GM19328 (cell line): ENCODE data around the gene ZDHHC18.

ENCODE experiments used
- ATAC-seq: cut with Tn5 transposase; IDR thresholded peaks from one replicate; pipeline ENCODE4 v1.9.1; 2021; ENCODE audit warnings: mild to moderate bottlenecking, moderate library complexity; ENCODE audit not compliant: unreplicated experiment

The ZDHHC18 gene, protein sequence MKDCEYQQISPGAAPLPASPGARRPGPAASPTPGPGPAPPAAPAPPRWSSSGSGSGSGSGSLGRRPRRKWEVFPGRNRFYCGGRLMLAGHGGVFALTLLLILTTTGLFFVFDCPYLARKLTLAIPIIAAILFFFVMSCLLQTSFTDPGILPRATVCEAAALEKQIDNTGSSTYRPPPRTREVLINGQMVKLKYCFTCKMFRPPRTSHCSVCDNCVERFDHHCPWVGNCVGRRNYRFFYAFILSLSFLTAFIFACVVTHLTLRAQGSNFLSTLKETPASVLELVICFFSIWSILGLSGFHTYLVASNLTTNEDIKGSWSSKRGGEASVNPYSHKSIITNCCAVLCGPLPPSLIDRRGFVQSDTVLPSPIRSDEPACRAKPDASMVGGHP

DNA sequence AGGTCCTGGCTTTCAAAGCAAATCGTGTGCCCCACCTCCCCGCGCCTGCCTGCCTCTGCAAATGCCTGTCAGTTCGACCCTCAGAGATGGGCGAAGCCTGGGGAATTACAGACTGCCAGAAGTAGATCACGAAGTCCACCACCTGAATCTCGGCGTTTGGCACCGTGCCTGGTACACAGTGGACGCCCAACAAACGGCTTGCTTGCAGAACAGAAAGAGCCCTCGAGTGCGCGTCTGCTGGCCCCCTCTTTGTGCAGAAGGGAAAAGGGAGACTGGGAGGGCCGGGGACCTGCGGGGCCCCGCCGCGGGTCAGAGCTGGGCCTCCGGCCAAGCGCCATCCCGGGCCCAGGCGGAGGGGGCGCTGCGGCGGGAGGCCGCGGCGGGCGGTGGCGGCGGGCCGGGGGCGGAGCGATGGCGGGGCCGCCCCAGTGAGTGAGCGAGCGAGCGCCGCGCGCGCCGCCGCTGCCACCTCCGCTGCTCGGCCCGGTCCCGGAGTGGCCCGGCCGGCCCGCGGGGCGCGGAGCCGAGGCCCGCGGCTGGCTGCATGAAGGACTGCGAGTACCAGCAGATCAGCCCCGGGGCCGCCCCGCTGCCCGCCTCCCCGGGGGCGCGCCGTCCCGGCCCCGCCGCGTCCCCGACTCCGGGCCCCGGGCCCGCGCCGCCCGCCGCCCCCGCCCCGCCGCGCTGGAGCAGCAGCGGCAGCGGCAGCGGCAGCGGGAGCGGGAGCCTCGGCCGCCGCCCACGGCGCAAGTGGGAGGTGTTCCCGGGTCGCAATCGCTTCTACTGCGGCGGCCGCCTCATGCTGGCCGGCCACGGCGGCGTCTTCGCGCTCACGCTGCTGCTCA is at the start of gene ZDHHC18:
Gene ZDHHC18, plus strand, starts transcription at position 428 of the 845 bp plus-strand sequence. Its CDS starts 117 bp downstream, at position 545.
- peak; percentile 74 for ATAC-seq

DNA sequence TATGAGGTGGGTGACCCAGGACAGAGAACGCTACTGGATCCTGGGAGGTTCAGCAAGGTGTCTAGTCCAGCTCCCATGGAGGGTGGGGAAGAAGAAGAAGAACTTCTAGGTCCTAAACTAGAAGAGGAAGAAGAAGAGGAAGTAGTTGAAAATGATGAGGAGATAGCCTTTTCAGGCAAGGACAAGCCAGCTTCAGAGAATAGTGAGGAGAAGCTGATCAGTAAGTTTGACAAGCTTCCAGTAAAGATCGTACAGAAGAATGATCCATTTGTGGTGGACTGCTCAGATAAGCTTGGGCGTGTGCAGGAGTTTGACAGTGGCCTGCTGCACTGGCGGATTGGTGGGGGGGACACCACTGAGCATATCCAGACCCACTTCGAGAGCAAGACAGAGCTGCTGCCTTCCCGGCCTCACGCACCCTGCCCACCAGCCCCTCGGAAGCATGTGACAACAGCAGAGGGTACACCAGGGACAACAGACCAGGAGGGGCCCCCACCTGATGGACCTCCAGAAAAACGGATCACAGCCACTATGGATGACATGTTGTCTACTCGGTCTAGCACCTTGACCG is 47.3 kb upstream of the ZDHHC18 start:
- no peak for ATAC-seq

DNA sequence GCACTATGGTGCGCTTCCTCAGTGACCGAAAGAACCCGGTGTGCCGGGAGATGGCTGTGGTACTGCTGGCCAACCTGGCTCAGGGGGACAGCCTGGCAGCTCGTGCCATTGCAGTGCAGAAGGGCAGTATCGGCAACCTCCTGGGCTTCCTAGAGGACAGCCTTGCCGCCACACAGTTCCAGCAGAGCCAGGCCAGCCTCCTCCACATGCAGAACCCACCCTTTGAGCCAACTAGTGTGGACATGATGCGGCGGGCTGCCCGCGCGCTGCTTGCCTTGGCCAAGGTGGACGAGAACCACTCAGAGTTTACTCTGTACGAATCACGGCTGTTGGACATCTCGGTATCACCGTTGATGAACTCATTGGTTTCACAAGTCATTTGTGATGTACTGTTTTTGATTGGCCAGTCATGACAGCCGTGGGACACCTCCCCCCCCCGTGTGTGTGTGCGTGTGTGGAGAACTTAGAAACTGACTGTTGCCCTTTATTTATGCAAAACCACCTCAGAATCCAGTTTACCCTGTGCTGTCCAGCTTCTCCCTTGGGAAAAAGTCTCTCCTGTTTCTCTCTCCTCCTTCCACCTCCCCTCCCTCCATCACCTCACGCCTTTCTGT is 46.0 kb upstream of the ZDHHC18 start:
- ATAC-seq = no peak

DNA sequence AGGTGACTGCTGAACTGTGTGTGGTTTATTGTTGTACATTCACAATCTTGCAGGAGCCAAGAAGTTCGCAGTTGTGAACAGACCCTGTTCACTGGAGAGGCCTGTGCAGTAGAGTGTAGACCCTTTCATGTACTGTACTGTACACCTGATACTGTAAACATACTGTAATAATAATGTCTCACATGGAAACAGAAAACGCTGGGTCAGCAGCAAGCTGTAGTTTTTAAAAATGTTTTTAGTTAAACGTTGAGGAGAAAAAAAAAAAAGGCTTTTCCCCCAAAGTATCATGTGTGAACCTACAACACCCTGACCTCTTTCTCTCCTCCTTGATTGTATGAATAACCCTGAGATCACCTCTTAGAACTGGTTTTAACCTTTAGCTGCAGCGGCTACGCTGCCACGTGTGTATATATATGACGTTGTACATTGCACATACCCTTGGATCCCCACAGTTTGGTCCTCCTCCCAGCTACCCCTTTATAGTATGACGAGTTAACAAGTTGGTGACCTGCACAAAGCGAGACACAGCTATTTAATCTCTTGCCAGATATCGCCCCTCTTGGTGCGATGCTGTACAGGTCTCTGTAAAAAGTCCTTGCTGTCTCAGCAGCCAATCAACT is 45.2 kb upstream of the ZDHHC18 start:
- ATAC-seq = no peak

DNA sequence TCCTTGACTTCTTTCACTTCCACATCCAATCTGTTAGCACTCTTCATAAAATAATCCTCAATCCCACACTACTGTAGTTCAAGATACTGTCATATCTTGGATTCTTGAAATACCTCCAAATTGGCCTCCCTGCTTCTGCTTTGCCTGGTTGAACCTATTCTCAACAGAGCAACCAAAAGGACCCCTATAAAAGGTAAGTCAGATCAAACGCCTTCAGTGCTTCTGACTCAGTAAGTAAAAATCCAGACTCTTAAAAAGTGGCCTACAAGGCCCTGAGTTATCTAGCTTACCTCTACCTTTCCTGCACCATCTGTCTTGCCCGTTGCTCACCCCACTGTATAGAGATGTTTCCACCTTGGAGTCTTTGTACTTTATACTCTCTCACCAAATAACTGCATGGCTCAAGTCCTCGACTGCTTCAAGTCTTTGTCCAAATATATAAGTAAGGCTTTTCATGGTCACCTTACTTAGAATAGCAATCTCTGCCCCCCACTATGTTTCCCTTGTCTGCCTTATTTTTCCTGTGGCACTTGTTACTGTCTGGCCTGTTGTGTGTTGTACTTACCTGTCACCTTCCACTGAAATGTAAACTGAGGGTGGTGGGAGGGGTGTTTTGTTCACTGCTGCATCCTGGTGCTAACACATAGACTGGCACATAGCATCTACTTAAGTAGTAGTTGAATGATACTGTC is 43.8 kb upstream of the ZDHHC18 start:
- ATAC-seq = no peak

DNA sequence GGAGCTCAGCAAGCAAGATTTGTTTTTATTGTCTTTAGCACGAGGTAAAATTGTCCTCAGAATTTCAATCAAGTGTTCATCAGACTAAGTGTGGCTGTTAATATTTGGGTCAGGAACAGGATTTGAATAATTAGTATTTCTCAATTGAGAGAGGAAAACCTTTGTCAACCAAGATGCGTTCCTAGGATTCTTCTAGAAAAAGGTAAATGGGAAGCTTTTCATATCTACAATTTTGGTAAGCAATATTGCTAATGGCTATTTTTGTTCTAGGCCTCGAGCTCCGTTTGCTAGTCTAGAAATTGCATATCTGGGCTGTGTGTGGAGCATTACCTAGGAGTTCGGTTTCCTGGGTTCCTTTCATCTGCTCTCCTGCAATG is 42.9 kb upstream of the ZDHHC18 start:
- ATAC-seq = no peak

DNA sequence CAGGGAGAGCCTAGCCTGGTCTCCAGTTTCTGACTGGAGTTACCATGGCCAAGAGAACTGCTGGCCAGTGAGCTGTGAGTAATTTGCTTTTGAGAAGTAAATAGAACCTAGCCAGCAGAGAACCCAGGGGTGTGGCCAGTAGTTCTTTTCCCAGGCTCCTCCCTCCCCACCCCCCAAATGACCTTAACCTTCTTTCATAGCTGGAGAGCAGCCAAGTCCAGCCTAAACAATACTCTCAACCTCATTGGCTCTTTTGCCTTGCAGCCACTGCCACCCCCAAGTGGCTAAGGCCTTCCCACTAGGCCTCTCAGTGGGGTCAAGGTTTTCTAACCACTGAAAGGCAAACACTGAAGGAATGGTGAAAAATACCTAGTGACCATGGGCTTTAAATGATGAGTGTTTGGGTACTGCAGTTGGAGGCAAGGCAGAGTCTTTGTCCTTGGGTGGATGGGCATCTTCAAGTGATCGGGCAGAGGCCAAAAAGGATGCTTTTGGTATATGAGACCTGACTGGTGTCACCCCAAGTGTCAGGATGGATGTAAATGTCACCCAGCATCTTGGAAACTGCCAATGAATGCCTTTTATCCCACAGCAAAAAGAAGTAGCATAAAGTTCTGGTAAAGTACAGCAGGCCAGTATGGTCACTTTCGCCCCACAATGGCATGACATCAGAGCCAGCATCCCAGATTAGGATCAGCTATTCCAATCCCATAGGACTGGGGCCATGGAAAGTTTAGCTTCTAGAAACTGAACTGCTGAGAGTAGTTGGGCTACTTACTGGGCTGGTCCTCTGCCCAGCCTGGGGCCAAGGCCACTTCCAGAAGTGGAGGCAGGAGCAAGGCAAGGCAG is 42.2 kb upstream of the ZDHHC18 start:
- no peak for ATAC-seq

DNA sequence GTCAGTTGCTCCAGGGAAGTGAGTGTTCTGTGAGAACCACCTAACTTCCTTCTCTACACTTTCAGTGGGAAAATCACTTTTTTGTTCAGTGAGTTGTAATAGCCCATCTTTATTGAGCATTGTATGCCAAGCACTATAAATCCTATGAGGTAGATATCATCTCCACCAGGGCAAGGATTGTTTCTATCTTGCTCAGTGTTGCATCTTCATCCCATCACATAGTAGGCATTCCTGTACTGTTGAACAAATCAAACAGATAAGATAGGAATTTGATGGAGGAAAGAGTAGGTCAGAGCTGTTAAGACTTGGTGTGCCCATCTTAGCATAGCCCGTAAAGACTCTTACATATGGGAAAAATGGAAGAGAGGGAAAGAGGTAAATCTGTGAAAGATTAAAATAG is 41.6 kb upstream of the ZDHHC18 start:
- ATAC-seq = no peak

DNA sequence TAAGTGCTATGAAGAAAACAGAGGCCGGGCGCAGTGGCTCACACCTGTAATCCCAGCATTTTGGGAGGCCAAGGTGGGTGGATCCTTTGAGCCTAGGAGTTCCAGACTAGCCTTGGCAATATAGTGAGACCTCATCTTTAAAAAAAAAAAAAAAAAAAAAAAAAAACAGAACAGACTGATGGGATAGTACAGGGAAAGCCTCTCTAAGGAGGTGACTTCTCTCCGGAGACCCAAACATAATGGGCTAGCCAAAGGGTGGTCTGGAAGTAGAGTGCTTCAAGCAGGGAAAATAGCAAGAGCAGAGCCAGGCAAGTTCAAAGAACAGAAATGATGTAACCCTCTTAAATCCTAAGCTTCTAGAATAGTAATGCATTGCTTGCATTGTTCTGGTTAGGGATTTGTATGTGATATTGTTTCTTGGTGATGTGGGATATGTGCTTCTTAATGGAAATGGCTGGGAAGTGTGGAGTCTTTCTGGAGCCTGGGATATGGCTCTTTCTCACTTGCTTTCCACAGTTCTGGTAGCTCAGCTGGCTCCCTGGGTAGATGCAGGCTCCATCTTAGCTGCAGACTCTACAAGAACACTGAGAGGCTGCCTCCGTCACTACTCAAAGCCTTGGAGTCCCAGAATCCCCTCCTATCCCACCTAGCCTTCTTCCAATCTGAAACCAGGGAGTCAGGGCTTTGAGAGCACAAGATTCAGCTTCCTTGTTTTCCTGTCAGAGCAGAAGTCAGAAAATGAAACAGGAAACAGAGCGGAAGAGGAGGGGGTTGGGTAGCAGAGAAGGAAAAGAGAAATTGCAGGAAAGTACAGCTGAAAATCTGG is 40.7 kb upstream of the ZDHHC18 start:
- no peak for ATAC-seq

DNA sequence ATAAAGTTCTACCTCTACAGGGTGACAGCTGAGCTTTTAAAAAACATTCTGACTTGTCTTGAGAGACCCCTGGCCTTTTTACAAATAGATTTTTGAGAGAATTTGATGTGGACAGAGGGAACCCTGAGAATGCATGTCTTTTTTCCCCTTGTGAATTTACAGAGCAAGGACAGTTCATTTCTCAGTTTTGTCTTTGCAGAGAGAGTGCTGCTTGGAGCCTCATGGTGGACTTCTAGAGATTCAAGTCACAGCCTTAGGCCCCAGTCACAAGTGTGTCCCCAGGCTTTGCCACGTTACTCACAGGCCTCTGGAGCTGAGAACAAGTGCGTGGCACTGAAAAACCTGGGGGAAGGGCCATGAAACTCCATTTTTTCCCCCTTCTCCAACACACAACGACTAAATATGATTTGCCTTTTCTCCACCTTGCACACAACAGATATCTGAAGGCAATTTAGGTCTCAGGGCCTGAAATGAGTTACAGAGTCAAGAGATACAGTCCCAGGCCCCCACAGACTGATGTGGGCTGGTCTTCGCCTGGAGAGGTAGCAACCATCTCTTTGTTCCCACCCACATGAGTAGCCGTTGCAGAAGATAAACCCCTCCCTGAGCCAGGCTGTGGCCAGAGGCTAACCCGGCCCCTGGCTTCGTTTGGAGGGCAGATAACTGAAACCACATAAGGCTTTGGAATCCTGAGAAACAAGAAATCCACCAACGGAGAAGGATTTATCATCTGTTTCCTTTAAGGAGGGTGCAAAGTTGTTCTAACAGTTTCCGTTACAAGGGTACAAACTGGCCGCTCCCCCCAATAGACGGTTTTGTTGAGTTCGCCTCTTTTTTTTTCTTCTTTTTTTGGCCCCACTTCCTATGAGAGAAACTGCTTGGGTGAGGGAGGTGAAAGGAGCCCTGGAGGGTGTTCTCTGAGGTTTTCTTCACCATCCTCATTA is 39.8 kb upstream of the ZDHHC18 start:
- no peak for ATAC-seq

DNA sequence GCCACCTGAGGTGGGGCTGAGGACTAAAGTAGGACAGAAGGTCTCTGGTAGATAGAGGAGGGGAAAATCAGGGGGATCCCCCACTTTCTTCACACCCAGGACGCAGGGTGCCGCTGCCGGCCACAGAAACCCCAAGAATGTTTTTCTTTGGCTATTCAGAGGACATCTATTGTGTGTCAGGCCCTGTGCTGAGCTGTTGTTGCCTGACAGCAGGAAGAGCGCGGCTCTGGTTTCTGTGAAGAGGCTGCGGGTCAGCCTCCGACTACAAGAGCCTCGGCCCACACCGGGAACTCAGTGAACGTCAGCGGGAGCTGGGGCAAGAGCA is 39.1 kb upstream of the ZDHHC18 start:
- peak; percentile 39 for ATAC-seq

DNA sequence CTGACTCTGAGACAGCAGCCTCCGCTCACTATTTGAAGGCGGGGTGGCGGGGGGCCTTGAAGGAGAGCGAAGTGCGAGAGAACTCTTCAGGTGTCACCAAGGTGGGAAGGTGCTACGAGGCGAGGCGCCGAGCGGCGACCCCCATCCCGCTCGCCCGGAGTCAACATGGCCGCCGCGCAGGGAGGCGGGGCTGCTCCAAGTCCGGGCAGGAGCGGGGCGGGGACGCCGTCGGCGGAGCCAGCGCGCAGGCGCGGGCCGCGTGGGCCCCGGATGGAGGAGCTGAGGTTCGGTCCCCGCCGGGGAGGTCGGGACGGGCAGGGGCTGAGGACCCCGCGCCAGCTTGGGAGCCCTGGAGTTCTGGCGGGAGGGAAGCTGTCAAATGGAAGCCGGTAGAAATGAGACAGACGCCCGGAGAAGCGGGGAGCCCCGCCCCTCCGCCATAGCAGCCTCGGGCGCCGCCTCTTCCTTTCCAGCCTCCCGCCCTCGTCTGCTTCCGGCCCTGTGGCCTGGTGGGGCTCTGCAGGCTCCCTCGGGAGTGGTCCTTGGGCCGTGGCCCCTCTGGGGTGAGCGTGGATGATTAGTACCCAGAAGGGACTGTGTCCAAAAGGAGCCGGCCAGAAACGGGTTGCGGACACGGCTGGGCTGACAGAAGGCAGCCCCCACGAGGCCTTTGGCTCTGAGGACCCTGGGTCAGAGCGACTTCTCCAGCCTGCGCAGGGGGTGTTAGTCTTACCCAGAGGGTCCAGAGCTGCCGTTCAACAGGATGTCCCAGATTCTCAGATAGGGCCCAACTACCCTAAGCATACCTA is 38.6 kb upstream of the ZDHHC18 start, which contains the start of gene PIGV:
Gene PIGV, plus strand, starts transcription at position 245 of the 809 bp plus-strand sequence. CDS start 2,866 bp downstream, outside the sequence.
- peak; percentile 61 for ATAC-seq

DNA sequence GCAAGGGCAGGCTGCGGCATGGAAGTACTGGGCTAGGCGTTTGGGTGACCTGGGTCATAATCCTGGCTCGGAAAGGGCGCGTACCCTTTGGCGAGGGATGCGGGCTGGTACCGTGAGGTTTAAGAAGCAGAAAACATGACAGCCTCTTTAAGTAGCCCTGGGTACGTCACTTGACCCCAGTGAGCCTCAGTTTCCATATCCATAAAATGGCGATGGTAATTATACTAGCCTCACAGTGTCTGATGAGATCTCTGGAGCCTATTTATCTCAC is 38.0 kb upstream of the ZDHHC18 start:
- ATAC-seq = no peak

DNA sequence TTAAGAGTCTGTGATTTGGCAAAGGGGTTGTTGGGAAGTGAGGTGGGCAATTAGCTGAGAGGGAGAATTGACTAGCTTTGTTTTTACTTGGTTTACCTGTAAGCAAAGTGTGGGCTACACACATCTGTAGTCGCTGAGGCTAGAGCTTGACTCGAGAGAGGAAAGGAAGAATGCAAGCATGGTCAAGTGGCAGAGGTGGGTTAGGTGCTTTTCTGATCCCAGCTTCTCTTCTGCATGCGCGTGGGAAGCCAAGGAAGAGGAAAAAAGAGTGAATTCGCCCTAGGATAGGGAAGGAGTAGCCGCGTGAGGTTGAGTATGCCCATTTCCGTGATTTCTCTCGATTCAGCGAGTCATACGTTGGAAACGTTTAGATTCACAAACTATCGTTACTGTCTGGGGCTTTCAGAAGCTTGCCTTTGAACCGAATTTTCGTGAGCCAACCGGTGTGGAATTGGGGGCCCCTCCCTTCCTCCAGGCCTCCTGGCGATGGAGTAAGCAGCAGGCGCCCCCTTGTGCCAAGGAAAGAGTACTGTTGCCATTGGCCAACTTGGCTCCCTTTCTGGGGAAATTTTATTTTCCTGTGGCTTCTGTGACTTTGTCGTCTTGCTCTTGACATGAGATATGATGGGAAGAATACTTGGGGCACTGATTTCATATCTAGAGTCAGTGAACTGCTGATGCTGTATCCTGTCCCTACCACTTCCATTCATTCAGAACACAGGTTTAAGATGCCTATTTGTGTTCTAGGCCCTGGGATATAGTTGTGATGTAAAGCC is 37.5 kb upstream of the ZDHHC18 start:
- ATAC-seq = no peak

DNA sequence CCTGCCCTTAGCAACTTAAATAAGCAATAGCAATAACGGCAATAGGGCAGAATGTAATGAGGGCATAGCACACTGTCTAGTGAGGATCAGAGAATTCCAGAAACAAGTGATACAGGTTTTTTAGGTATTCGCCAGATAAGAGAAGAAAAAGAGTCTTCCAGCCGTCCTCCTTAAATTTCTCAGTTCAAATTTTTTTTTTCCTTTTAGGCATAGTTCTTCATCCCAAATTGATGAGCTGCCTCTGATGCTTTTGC is 36.9 kb upstream of the ZDHHC18 start:
- ATAC-seq = no peak

DNA sequence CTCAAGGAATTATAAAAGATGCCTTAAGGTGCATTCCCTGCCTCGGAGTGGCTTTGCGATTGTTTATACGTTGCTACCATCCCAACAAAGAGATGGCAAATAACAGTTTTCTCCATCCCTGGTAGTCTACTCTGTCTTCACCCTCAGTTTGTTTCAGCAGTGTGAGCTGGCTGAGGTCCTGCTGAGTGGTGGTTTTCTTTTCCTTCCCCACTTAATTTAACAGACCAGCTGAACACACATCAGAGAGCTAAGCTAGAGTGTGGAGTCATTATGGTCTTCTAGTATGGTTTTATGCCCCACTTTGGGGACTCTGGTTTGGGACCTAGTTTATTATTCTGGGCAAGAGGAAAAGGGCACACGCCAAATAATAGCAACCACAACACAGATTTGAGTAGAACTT is 36.6 kb upstream of the ZDHHC18 start:
- no peak for ATAC-seq
